GM06990 (cell line): ENCODE results near the gene MAPKAPK2.
"Not testable (repeated sequence)": the region's sequence is repeated elsewhere in the genome, so short reads cannot be mapped to it uniquely, and the experiment has no call there.

Experiments used
- DNase-seq: peaks from one replicate; pipeline ENCODE4 v3.0.0-alpha.2; 2011; ENCODE audit not compliant: insufficient read length; ENCODE audit errors: extremely low read depth
- H3K27me3 ChIP-seq: replicated peaks from 2 replicates; pipeline ENCODE4 v1.6.0; 2011; ENCODE audit warnings: low read length; ENCODE audit not compliant: control insufficient read depth, insufficient read depth
- H3K36me3 ChIP-seq: 2 replicates; pipeline ENCODE4 v1.5.1; 2011; ENCODE audit warnings: low read length; ENCODE audit not compliant: control insufficient read depth, insufficient read depth
- H3K4me3 ChIP-seq: replicated peaks from 2 replicates; pipeline ENCODE4 v1.5.1; 2011; ENCODE audit warnings: low read depth, mild to moderate bottlenecking, control low read depth, low read length
- CTCF ChIP-seq: IDR thresholded peaks from 2 replicates; pipeline ENCODE4 v1.5.1; 2011; ENCODE audit warnings: low read length, control low read depth, mild to moderate bottlenecking, inconsistent platforms; ENCODE audit not compliant: insufficient read depth, poor library complexity, severe bottlenecking

The MAPKAPK2 gene

GRCh38 chr1:206757524-206758266 lies 73.0 kb downstream of the MAPKAPK2 start:
- DNase-seq = no peak
- no peaks in the 10 kb centered on the region for H3K36me3 ChIP-seq
- no peak for TF ChIP-seq CTCF
- H3K27me3 ChIP-seq = no peaks in the 10 kb centered on the region
- H3K4me3 ChIP-seq = no peak overlapping the region

- no peaks in the 10 kb centered on the region for H3K36me3 ChIP-seq
- DNase-seq = no peak
- H3K4me3 ChIP-seq = no peak overlapping the region
- no peaks in the 10 kb centered on the region for H3K27me3 ChIP-seq
- no peak for TF ChIP-seq CTCF
Observed at GRCh38 chr1:206760590-206760989, 75.9 kb downstream of the MAPKAPK2 start.

GRCh38 chr1:206761159-206761768 lies 76.6 kb downstream of the MAPKAPK2 start:
- no peak for DNase-seq
- TF ChIP-seq CTCF = no peak
- H3K4me3 ChIP-seq = no peak overlapping the region
- no peaks in the 10 kb centered on the region for H3K36me3 ChIP-seq
- no peaks in the 10 kb centered on the region for H3K27me3 ChIP-seq

GRCh38 chr1:206762741-206763364 lies 78.1 kb downstream of the MAPKAPK2 start:
- not testable (repeated sequence) for H3K27me3 ChIP-seq, DNase-seq, H3K4me3 ChIP-seq, H3K36me3 ChIP-seq

- H3K36me3 ChIP-seq, H3K4me3 ChIP-seq, H3K27me3 ChIP-seq, DNase-seq: not testable (repeated sequence)
Observed at GRCh38 chr1:206765771-206766170, 81.1 kb downstream of the MAPKAPK2 start.

GRCh38 chr1:206766251-206766856 lies 81.6 kb downstream of the MAPKAPK2 start:
- Histone ChIP-seq H3K36me3 (no peaks in the 10 kb centered on the region), H3K27me3 (no peaks in the 10 kb centered on the region), H3K4me3 (no peak overlapping the region)
- TF ChIP-seq CTCF = no peak
- peak; percentile 79 for DNase-seq
